22Rv1 (cell line): ENCODE measurements around the gene ITGAD.
"Not testable (repeated sequence)": the region's sequence is repeated elsewhere in the genome, so short reads cannot be mapped to it uniquely, and the experiment has no call there.

Experiments used
- H3K27ac ChIP-seq: fragments of 450-650 bp; 2 replicates; pipeline ENCODE4 v1.5.1; 2017
- ZFX ChIP-seq: fragments of 450-650 bp; IDR thresholded peaks from 2 replicates; pipeline ENCODE4 v1.6.1; 2017; ENCODE audit warnings: antibody characterized with exemption, borderline replicate concordance
- TF ChIP-seq, protein P1 (sequence below): fragments of 450-650 bp; IDR thresholded peaks from 2 replicates; pipeline ENCODE4 v1.5.1; 2017; ENCODE audit warnings: mild to moderate bottlenecking

Gene ITGAD

GRCh38 chr16:31416371-31416770, 23.2 kb downstream of the ITGAD start:
- TF ChIP-seq, protein P1, sequence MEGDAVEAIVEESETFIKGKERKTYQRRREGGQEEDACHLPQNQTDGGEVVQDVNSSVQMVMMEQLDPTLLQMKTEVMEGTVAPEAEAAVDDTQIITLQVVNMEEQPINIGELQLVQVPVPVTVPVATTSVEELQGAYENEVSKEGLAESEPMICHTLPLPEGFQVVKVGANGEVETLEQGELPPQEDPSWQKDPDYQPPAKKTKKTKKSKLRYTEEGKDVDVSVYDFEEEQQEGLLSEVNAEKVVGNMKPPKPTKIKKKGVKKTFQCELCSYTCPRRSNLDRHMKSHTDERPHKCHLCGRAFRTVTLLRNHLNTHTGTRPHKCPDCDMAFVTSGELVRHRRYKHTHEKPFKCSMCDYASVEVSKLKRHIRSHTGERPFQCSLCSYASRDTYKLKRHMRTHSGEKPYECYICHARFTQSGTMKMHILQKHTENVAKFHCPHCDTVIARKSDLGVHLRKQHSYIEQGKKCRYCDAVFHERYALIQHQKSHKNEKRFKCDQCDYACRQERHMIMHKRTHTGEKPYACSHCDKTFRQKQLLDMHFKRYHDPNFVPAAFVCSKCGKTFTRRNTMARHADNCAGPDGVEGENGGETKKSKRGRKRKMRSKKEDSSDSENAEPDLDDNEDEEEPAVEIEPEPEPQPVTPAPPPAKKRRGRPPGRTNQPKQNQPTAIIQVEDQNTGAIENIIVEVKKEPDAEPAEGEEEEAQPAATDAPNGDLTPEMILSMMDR, result no peak
- TF ChIP-seq ZFX, result no peak
- H3K27ac ChIP-seq, result no peak overlapping the region

GRCh38 chr16:31417036-31417435, 23.9 kb downstream of the ITGAD start:
- H3K27ac ChIP-seq, result not testable (repeated sequence)

- TF ChIP-seq, protein P1, result no peak
- no peak for TF ChIP-seq ZFX
- H3K27ac ChIP-seq, result no peak overlapping the region
These were observed 24.8 kb downstream of the ITGAD start for GRCh38 chr16:31417916-31418315.

DNA sequence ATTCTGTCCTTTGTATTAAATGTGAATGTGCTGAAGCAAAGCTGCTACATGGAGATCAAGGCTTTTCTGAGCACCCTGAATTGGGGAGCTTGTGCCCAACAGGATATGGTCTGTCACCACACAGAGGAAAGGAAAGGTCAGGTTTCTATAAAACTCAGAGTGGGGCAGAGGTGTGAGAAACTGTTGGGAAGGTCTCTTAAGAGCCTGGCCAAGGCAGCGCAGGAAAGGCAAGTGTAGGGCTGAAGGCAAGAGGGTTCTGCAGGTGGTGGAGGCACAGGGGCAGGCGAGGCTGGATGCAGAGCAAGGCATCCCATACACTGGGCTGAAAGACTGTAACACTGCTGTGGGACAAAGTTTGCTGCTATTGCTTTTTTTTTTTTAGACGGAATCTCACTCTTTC, 26.9 kb downstream of the ITGAD start:
- TF ChIP-seq, protein P1, result no peak
- TF ChIP-seq ZFX, result no peak
- H3K27ac ChIP-seq, result no peak overlapping the region

DNA sequence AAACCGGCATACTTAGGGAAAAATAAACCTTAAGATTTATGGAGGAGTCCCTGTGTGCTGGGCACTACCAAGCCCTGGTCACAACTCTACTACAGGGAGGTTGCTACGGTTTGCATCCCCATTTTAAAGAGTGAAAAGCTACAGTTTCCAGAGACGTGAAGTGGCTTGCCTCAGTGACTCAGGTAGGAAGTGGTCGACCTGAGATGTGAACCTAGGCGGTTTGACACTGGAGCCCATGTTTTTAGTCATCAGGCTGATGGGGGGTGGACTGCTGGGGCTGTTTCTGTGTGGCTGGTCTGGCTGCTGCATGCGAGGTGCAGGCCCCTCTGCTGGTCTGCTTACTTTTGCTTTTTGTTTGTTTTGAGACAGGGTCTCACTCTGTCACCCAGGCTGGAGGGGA, 28.5 kb downstream of the ITGAD start:
- no peak overlapping the region for H3K27ac ChIP-seq
- TF ChIP-seq, protein P1, result no peak
- no peak for TF ChIP-seq ZFX

DNA sequence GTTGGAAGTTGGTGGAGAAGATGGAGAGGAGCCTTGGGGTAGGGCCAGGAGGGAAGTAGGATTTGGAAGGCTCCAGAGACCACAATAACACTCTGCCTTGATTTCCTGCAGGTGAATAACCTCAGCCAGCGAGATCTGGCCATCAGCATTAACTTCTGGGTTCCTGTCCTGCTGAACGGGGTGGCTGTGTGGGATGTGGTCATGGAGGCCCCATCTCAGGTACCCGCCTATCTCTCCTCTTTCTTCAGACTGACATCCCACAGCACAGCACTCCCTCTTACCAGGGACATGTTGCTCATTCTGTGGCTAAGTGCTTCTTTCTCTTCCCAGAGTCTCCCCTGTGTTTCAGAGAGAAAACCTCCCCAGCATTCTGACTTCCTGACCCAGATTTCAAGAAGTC, 30.1 kb downstream of the ITGAD start:
- H3K27ac ChIP-seq, result no peak overlapping the region
- TF ChIP-seq, protein P1, result no peak

DNA sequence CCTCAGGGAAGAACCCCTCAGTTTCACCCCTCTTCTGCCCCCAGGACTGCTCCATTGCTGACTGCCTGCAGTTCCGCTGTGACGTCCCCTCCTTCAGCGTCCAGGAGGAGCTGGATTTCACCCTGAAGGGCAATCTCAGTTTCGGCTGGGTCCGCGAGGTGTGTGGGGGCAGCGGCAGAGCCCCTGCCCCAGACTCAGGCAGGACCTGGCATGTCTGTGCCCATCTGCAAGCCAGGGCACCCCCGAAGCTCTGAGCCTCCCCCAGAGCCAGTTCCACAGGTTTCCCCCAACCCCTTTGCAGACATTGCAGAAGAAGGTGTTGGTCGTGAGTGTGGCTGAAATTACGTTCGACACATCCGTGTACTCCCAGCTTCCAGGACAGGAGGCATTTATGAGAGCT, 30.7 kb downstream of the ITGAD start:
- TF ChIP-seq, protein P1, result no peak
- TF ChIP-seq ZFX, result no peak
- H3K27ac ChIP-seq, result no peak overlapping the region

DNA sequence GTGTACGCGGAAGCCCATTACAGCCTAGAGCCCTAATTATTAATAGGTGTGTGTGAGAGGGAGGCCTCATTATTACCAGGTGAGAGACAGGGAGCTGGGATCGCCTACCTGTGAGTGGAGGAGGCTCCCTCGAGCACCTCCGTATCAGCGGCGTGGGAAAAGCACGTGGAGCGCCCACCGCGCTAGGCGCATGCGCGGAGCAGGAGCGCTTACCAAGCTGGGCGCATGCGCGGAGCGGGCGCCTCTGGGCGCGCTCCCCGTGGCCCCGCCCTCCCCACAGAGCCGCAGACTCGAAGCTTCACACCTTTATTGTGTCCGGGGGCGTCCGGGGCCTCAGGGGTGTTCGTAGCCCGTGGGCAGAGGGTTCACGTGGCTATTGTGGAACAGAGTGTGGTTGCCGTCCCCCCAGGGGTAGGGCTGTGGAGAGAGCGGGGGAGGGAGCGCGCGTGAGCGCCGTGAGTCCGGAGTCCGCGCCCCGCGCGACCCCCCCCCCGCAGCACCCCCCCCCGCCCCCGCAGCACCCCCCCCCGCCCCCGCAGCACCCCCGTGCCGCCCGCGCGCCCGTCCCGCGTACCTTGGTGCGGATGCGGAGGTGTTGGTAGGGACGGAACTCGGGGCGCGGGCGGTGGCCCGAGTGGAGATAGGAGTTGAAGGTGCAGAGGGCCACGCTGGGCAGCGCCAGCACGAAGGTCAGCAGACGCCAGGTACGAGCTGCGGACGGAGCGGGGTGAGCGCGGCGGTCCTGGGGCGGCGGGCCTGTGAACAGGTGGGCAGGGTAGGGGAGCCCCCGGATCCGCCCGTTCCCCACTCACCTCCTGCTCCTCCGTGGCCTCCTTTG, 34.5 kb downstream of the ITGAD start:
- no peak overlapping the region for H3K27ac ChIP-seq
- TF ChIP-seq, protein P1, result no peak
- TF ChIP-seq ZFX, result no peak
